ENCODE results near the gene BICD2. TPM values are rescaled to one million over a fixed set of nuclear protein-coding genes. Genes with fewer than 3 reads are reported as not detected.

The BICD2 gene
- total RNA-seq, 1 experiment from 2014 or later: 43.1 TPM

DNA sequence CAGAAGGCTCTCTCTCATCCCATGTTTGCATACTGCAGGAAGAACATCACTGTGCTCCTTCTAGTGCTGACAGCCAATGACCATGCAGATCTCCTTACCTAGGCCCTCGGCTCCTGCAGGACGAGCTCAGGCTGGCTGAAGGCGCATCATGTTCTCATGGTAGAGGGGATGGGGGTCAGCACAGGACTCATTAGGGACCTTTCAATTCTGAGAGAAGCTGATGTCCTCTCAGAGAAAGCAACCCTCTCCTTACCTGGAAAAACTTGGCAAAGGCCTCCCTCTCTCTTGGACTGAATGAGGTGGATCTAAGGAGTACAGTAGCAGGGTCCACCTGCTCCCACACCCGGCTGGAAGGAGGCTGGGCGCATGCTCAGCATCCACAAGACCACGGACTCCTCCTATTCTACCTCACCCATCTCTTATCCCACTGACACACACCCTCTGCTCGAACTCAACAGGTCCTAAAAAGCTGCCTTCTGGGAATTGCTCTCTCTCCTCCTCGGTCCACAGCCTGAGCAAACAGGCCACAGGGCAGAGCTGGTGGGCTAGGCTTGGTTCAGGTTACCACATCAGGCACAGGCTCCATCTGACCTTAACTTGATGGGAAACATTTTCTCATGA is 97.6 kb downstream of the BICD2 start:
- no peak for DNase-seq (ENCODE audit: low read depth, low spot score)
- in situ Hi-C loops (cut with HindIII; ENCODE audit: low pct_unique_long_range_greater_than_20kb, low sequenced_read_pairs): no loop called here

DNA sequence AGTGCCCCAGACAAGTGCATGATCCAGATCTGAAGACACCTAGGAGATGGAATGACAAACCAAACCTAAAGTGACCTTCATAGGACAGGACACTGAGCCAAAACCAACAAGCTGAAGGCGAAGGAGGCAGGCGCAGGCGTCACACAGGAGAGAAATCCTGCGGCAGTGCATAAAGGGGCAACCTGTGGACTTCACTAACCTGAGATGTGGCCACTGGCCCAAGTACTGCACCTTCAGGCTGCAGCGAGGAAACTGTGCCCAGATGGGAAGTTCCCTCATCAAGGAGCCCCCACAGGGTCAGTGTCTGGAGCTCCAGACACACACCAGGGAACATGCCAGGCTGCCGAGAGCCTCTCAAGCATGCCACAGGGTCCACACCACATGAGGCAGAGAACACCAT is 98.4 kb downstream of the BICD2 start:
- in situ Hi-C loops (cut with HindIII; ENCODE audit: low pct_unique_long_range_greater_than_20kb, low sequenced_read_pairs): no loop called here
- DNase-seq (ENCODE audit: low read depth, low spot score): no peak

DNA sequence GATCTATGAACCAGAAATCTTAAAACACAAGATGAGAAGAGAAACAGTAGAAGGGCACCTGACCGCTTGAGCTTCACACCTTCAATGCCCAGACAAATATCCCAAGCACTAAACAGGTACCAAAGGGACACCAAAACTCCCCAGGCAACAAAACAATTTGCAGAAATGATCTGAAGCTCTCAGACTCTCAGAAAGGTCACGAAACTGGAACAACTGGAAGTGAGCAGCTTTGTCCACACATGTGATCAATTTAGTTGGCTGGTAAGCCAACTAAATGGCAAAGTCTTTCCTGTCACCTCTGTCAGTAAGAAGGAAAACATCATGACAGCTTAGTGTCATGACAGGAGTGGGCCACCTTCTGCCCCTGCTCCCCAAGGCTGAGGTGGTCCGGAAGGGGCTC is 98.8 kb downstream of the BICD2 start:
- no peak for DNase-seq (ENCODE audit: low read depth, low spot score)
- in situ Hi-C loops (cut with HindIII; ENCODE audit: low pct_unique_long_range_greater_than_20kb, low sequenced_read_pairs): no loop called here

DNA sequence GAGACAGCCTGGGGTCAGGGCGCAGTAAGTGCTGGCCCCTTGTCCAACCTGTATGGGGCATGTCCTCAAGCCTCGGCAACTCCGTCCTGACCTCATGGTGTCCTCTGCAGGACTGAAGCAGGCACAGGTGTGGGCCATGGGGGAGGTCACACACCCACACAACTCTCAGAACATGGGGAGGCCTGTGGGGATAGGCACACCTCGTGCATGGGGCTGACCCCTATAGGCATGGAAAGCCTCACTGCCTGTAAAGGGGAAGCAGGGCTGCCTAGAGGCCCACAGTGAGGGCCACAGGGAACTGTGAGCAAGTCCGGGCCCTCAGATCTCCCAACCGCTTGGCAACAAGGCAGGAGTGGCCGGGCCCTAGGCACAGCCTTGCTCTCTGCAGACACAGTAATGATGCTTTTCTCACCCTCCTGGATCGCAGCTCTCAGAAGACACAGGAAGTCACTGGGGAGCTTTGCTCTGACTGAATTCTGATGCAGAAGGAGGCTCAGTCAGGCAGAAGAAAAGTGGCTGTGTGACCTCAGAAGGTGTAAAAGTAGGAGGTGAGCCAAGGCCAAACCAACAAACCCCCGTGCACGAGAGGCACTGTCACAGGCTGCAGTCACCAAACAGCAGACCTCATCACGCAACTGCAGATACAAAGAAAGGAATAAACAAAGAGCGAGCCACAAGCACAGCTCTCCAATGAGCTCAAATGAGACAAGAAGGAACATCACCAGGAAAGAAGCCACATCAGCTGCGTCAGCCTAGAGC is 100.1 kb downstream of the BICD2 start:
- DNase-seq (ENCODE audit: low read depth, low spot score): no peak
- in situ Hi-C loops (cut with HindIII; ENCODE audit: low pct_unique_long_range_greater_than_20kb, low sequenced_read_pairs): no loop called here

DNA sequence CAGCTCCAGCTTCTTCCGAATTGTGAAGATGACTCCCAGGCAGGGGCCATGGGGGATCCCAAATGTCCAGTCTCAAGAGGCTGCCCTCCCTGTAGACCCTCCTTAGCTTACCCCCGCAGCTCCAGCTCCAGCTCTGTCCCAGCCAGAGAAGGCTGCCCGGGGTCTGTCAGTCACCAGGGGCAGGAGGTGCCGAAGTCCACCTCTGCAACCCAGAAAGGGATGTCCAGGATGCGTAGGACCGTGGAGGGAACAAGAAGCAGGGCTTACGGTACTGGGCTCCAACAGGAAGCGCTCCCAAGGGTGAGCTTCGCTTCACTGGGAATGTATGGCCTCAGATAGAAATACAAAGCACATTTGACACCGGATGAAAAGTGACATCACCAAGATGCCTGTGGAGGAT is 100.7 kb downstream of the BICD2 start:
- DNase-seq (ENCODE audit: low read depth, low spot score): no peak
- in situ Hi-C loops (cut with HindIII; ENCODE audit: low pct_unique_long_range_greater_than_20kb, low sequenced_read_pairs): no loop called here

DNA sequence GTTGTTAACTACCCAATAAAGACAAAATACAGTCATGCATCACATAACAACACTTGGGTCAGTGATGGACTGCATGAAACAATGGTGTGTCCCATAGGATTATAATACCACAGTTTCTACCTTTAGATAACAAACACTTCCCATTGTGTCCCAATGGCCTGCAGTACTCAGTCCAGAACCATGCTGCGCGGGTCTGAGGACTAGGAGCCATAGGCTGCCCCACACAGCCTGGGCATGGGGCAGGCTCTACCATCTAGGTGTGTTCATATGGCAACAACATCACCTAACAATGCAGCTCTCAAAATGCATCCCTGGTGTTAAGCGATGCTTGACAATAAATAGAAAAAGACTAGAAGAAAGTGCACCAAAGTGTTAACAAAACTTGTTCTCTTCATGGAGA is 101.5 kb downstream of the BICD2 start:
- DNase-seq (ENCODE audit: low read depth, low spot score): no peak
- in situ Hi-C loops (cut with HindIII; ENCODE audit: low pct_unique_long_range_greater_than_20kb, low sequenced_read_pairs): no loop called here

DNA sequence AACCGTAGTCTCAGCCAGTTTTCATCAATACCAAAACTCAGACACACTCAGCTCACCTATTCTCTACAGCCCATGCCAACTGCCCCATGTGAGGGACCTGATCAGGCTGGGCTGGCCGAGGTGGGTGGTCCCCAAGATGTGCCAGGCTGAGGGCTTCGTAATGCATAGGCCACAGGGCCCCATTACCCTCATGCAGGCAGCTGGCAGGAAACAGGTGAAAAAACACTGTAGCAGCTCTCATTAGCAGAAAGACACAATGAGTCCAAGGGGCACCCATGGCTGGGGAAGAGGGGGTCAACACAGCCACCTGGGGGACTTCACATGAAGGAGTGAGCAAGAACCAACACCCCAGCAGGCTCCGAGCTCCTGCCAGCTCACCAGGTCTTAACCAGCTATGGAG is 102.9 kb downstream of the BICD2 start:
- in situ Hi-C loops (cut with HindIII; ENCODE audit: low pct_unique_long_range_greater_than_20kb, low sequenced_read_pairs): no loop called here
- no peak for DNase-seq (ENCODE audit: low read depth, low spot score)

Other genes starting within 250 kb of the BICD2 start
- gene ECM2, start 228.8 kb downstream of the BICD2 start, total RNA-seq (2014; rRNA removed; shearing (Covaris generic)): not detected in 2 replicates
- gene IPPK, start 94.7 kb downstream of the BICD2 start, total RNA-seq (2014; rRNA removed; shearing (Covaris generic)): 14.8 and 17.9 TPM in 2 replicates
- 8.3 and 9.9 TPM in 2 replicates for gene ZNF484, start 113.2 kb upstream of the BICD2 start, total RNA-seq (2014; rRNA removed; shearing (Covaris generic))
- gene FGD3, start 182.7 kb upstream of the BICD2 start, total RNA-seq (2014; rRNA removed; shearing (Covaris generic)): 0.08 and 0.13 TPM in 2 replicates

Data from SK-MEL-5 (cell line).